Measurements from ENCODE around the gene SPON2.

The SPON2 gene

DNA sequence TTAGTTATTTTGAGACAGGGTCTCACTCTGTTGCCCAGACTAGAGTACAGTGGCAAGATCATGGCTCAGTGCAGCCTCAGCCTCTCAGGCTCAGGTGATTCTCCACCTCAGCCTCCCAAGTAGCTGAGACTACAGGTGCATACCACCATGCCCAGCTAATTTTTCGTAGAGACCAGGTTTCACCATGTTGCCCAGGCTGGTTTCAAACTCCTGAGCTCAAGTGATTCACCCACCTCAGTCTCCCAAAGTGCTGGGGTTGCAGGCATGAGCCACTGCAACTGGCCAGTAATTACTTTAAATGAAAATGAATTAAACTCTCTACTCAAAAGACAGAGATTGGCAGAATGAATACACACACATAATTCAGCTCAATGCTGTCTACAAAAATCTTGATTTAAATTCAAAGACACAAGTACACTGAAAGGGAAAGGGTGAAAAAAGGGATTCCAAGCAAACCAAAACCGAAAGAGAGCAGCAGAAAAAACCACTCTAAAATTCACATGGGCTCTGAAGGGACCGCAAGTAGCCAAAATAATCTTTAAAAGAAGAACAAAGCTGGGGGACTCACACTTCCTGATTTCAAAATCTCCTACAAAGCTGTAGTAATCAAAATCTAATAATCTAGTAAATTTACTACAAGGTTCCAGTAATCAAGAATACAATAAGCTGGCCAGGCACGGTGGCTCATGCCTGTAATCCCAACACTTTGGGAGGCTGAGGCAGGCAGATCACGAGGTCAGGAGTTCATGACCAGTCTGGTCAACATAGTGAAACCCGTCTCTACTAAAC, 11.8 kb upstream of the SPON2 start:
- TF ChIP-seq, protein P1, sequence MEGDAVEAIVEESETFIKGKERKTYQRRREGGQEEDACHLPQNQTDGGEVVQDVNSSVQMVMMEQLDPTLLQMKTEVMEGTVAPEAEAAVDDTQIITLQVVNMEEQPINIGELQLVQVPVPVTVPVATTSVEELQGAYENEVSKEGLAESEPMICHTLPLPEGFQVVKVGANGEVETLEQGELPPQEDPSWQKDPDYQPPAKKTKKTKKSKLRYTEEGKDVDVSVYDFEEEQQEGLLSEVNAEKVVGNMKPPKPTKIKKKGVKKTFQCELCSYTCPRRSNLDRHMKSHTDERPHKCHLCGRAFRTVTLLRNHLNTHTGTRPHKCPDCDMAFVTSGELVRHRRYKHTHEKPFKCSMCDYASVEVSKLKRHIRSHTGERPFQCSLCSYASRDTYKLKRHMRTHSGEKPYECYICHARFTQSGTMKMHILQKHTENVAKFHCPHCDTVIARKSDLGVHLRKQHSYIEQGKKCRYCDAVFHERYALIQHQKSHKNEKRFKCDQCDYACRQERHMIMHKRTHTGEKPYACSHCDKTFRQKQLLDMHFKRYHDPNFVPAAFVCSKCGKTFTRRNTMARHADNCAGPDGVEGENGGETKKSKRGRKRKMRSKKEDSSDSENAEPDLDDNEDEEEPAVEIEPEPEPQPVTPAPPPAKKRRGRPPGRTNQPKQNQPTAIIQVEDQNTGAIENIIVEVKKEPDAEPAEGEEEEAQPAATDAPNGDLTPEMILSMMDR (IDR thresholded peaks at IDR 0.05): no peak

DNA sequence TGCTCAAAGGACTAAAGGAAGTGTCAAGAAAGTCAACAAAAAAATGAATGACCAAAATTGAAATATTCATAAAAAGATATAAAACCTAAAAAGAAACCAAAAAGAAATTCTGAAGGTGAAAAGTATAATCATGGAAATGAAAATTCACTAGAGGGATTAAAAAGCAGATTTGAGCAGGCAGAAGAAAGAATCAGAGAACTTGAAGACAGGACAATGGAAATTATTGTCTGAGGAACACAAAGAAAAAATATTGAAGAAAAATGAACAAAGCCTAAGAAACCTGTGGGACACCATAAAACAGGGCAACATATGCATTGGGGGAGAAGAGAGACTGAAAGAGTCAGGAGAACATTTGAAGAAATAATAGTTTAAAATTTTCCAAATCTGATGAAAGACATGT, 9.9 kb upstream of the SPON2 start:
- TF ChIP-seq, protein P1 (IDR thresholded peaks at IDR 0.05): no peak

DNA sequence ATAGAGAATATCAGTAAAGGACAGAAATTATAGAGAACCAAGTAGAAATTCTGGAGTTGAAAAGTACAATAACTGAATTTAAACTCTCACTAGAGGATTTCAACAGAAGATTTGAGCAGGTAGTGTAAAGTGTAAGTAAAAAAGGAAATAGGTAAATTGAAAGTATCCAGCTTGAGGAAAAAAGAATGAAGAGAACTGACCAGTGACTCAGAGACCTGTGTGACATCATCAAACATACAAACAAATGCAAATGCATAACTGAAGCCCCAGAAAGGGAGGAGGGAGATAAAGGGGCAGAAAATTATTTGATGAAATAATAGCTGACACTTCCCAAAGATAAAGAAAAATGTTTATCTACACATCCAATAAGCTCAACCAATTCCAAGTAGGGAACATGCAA, 8.3 kb upstream of the SPON2 start:
- TF ChIP-seq, protein P1 (IDR thresholded peaks at IDR 0.05): no peak

DNA sequence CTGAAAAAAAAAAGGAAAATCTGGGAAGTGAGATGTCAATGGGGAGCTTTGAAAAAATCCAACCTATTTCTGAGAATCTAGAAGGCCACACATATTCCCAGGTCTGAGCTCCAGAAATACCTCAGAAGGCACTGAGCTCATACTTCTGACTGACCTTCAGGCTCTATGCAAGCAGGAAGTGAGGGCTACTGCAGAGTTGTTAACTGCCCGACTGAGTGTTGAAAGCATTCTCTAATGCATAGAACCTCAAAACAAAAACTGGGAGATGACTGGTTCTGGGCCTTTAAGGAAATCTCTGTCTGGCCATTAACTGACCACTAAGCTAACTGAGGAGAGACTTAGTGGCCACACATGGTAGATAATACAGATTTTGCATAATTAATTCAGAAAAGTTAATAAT, 7.6 kb upstream of the SPON2 start:
- TF ChIP-seq, protein P1 (IDR thresholded peaks at IDR 0.05): no peak

DNA sequence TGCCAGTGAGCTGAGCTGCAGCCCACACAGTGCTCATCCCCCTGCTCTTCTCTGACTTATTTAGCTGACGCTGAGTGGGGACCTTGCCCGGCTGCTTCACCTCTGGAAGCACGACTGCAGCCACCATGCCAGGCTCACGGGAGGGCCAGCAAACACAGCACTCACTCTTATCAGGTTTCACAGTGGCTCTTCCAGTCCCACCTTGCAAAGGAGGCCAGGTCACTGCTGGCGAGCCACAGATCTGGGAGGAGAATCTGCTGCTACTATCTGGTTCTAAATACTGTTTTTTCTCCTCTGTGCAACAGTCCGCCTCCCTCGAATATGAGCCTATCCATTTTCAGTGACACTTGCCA, 6.7 kb upstream of the SPON2 start:
- TF ChIP-seq, protein P1 (IDR thresholded peaks at IDR 0.05): no peak

DNA sequence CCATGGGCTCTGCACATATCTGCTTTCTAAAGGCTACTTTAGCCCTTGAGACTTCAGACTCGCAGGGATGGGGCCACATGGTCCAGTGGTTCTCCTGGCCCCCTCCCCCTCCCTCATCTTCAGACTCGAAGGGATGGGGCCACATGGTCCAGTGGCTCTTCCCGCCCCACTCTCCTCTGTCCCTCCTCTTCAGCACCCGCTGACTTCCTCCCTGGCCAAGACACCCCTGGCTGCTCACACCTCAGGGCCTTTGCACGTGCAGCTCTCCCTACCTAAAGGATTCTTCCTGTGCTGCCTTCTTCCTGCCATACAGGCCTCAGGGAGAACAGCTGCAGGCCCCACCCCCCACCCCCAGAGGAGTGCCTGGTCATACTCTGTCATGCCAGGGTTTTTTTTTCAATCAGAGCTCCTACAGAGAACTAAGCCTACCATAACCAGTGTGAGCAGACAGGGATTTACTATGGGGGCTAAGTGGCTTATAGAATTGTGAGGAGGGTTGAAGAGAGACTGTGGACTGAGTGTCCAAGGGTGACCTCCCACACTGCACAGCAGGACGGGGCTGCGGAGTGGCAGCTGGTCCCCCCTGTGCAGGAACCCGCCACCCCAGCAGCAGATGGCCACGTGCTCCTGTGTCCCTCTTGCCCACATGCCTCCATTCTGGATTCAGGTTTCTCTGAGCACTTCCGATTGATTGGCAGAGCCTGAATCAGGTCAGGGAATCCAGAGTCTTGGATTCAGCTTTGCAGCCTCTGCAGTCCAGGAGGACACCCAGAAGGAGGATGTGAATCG, 6.1 kb upstream of the SPON2 start:
- TF ChIP-seq, protein P1 (IDR thresholded peaks at IDR 0.05): no peak

DNA sequence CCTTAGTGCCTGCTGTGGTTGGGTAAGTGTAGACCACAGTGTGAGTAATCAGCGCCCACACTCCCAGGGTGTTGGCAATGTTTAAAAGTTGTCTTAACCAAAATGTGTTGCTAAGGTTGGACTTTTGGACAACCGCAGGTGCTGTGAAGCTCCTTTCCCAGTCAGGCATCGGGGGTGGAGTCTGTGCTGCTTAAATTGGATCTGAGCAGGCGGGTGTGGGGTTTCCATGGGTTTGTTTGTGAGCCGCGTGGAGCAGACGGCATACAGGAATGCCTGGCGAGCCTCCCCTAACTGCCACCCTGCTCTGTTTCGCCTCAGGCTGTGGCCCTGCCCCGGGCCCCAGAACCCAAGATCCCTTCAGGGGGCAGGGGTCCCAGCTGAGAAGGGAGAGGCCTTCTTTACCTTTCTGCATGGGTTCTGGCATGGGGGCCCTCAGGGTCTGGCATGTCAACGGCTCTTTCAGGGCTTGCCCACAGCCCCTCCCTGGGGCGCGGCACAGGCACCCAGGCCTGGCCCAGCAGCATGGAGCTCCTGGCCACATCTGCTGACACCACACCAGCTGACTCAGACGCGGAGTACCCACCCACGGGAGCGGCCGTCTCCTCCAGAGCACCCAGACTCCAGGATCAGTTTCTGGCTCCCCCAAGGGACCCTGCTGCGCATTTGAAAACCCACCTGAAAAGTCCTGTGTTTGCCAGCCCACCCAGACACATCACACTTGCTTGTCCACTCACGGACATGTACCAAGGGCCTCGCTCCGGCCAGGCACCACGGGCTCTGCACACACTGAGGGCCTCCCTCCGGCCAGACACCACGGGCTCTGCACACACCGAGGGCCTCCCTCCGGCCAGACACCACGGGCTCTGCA, 5.1 kb upstream of the SPON2 start:
- TF ChIP-seq, protein P1 (IDR thresholded peaks at IDR 0.05): no peak
